Lower lobe of right lung (tissue), 2 donors: ENCODE measurements around the gene VSNL1. TPM values are rescaled to one million over a fixed set of nuclear protein-coding genes. Genes with fewer than 3 reads are reported as not detected.

Experiments
- ATAC-seq, 2 donors: fragments of 200-7000 bp; cut with Tn5 transposase; one replicate each; pipeline ENCODE4 v1.9.1; 2020 to 2022; ENCODE audit warnings: mild to moderate bottlenecking in 2 of 2, moderate library complexity in 2 of 2
- DNase-seq: peaks from one replicate; pipeline ENCODE4 v3.0.0-alpha.2; 2020
- H3K27ac ChIP-seq: fragments of 200-600 bp; one replicate; pipeline ENCODE4 v1.8.0; 2022
- H3K27me3 ChIP-seq: fragments of 200-600 bp; one replicate; pipeline ENCODE4 v1.8.0; 2022; ENCODE audit warnings: low read depth
- H3K36me3 ChIP-seq: fragments of 200-600 bp; one replicate; pipeline ENCODE4 v1.8.0; 2022; ENCODE audit warnings: mild to moderate bottlenecking
- H3K4me1 ChIP-seq: fragments of 200-600 bp; one replicate; pipeline ENCODE4 v1.8.0; 2022
- H3K4me3 ChIP-seq: fragments of 200-600 bp; one replicate; pipeline ENCODE4 v1.8.0; 2022; ENCODE audit warnings: mild to moderate bottlenecking
- H3K9me3 ChIP-seq: fragments of 200-600 bp; one replicate; pipeline ENCODE4 v1.8.0; 2022
- intact Hi-C: fragments of 100-400 bp; cut with DNase I; formaldehyde crosslinking; loops from one replicate; pipeline ENCODE4 v1.11.0; 2022
- total RNA-seq: library from RNA; stranded (reverse); fragmentation: NEBNext Ultra II Directional; extraction: Animal tissue kit (Norgen Biotek cat#: 25700); gene quantifications from one replicate; pipeline ENCODE4 v1.2.1, GENCODE V29; 2021
- TF ChIP-seq, protein P1 (sequence below): fragments of 200-600 bp; IDR thresholded peaks from one replicate; pipeline ENCODE4 v1.8.0; 2022; ENCODE audit warnings: antibody characterized with exemption, mild to moderate bottlenecking
- donor health status: DM: no; HTN: yes; CAD: no; lungs with severe emphysema.

VSNL1 gene
- total RNA-seq, 1 donor from 2014 or later = 1.6 TPM

DNA sequence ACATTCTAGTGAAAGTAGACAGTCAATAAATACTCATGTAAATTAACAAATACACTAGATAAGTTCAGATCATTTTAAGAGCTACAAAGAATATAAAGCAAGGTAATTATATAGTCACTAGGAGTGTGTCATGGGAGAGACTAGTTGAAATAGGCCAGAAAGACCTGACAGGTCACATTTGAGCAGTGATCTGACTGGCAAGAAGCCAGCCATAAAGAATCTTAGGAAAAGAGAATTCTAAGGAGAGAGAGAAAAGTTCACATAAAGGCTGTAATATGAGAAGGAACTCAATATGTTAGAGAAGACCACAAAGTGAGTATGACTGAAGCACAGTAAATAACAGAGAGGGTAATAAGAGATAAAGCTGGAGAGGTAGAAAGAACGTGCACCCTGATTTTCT is 31.2 kb downstream of the VSNL1 start:
- ATAC-seq (no peak), DNase-seq (no peak)
- Histone ChIP-seq H3K4me3 (no peak overlapping the region), H3K36me3 (no peaks in the 10 kb centered on the region), H3K27ac (no peak overlapping the region), H3K9me3 (no peaks in the 10 kb centered on the region), H3K4me1 (no peaks in the 10 kb centered on the region), H3K27me3 (no peaks in the 10 kb centered on the region)
- TF ChIP-seq, protein P1, sequence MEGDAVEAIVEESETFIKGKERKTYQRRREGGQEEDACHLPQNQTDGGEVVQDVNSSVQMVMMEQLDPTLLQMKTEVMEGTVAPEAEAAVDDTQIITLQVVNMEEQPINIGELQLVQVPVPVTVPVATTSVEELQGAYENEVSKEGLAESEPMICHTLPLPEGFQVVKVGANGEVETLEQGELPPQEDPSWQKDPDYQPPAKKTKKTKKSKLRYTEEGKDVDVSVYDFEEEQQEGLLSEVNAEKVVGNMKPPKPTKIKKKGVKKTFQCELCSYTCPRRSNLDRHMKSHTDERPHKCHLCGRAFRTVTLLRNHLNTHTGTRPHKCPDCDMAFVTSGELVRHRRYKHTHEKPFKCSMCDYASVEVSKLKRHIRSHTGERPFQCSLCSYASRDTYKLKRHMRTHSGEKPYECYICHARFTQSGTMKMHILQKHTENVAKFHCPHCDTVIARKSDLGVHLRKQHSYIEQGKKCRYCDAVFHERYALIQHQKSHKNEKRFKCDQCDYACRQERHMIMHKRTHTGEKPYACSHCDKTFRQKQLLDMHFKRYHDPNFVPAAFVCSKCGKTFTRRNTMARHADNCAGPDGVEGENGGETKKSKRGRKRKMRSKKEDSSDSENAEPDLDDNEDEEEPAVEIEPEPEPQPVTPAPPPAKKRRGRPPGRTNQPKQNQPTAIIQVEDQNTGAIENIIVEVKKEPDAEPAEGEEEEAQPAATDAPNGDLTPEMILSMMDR = no peak
- intact Hi-C loops = no loop called here

DNA sequence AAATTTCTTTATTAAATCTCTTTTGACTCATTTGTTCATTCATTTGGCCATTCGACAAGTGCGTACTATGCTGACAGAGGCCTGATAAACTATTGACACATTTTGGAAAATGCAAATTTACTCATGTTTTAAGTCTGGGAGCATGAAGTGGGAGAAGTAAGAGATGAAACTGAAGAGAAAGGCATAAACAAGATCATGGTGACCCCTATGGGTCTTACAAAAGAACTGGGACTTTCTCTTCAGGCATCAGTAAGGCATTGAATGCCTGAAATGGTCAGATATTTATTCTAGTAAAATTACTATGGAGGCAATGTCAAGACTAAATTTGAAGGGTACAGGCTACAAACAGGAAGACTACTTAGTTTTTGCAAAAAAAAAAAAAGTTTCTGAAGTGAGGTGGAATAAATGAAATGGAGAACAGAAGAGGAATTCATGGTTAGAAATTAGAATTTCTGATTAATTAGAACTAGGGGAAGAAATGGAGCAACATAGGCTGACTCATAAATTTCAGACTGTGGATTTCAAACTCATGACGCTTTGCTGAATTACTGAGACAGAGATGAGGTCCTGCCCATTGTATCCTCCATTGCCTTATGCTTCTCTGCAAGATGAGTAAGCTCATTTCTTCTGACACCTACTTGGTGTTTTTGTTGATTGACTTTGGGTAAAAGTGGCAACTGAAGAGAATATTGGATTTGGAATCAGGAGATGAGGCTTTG is 32.7 kb downstream of the VSNL1 start:
- H3K4me3 ChIP-seq = no peak overlapping the region
- intact Hi-C loops = no loop called here
- TF ChIP-seq, protein P1 = no peak
- H3K36me3 ChIP-seq = no peaks in the 10 kb centered on the region
- DNase-seq (no peak), ATAC-seq (no peak)
- H3K27ac ChIP-seq = no peak overlapping the region
- H3K9me3 ChIP-seq = no peaks in the 10 kb centered on the region
- no peaks in the 10 kb centered on the region for H3K4me1 ChIP-seq
- no peaks in the 10 kb centered on the region for H3K27me3 ChIP-seq

DNA sequence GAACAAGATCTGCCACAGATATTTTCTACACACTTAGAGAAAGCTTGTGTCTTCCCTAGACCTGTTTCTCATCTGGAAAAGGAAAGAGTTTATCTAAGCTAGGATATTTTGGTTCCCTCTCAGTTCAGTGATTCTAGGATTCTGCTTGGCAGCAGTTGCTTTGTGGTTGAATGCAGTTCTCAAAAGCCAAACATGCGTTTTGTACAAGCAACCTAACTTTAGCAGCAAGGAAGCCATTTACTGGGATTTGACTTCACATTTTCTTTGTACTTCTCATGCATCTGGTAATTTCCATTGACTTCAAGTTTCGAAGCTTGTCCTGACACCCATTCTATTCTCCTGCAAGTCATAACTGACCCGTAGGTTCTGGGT is 33.3 kb downstream of the VSNL1 start:
- no peaks in the 10 kb centered on the region for H3K36me3 ChIP-seq
- intact Hi-C loops = no loop called here
- H3K4me1 ChIP-seq = no peaks in the 10 kb centered on the region
- H3K27me3 ChIP-seq = no peaks in the 10 kb centered on the region
- no peak for ATAC-seq
- H3K9me3 ChIP-seq = no peaks in the 10 kb centered on the region
- no peak overlapping the region for H3K4me3 ChIP-seq
- no peak overlapping the region for H3K27ac ChIP-seq
- DNase-seq = no peak
- TF ChIP-seq, protein P1 = no peak

DNA sequence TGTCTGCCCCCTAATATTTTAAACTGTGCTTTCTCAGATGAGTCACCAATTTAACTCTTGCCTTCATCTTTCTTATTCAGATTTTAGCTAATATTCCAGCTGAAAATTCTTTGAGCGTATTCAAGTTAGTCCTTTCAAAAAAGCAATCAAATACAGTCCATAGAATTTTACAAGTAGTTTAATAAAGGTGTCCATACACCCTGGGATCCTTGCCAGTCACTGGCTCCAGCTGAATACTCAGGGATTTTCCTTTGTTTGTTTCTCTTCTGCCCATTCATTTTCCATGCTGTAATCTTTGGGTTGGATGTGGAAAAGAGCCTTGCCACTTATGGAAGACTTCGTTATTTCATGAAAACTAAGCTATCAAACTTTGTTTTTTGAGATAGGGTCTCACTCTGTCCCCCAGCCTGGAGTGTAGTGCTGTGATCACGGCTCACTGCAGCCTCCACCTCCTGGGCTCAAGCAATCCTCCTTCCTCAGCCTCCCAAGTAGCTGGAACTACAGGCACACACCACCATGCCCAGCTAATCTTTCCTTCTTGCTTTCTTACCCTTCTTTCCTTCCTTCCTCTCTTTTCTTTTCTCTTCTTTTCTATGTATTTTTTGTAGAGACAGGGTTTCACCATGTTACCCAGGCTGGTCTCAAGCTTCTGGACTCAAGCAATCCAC is 34.0 kb downstream of the VSNL1 start:
- intact Hi-C loops = no loop called here
- no peaks in the 10 kb centered on the region for H3K27me3 ChIP-seq
- no peaks in the 10 kb centered on the region for H3K9me3 ChIP-seq
- ATAC-seq (no peak), DNase-seq (no peak)
- TF ChIP-seq, protein P1 = no peak
- no peak overlapping the region for H3K27ac ChIP-seq
- H3K4me3 ChIP-seq = no peak overlapping the region
- no peaks in the 10 kb centered on the region for H3K36me3 ChIP-seq
- no peaks in the 10 kb centered on the region for H3K4me1 ChIP-seq

DNA sequence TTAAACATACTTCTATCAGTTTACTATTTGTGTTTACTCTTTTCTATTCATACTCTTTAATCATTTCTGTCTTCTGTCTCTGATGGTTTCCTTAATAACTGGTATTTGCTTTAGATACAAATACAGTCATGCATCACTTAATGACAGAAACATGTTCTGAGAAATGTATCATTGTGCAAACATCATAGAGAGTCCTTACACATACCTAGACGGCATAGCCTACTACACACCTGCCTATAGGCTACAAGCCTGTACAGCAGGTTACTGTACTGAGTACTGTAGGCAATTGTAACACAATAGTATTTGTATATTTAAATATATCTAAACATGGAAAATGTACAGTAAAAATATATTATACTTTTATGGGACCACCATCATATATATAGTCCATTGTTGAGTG is 36.3 kb downstream of the VSNL1 start:
- TF ChIP-seq, protein P1 = no peak
- no peaks in the 10 kb centered on the region for H3K36me3 ChIP-seq
- intact Hi-C loops = no loop called here
- DNase-seq (no peak), ATAC-seq (no peak)
- H3K4me3 ChIP-seq = no peak overlapping the region
- no peak overlapping the region for H3K27ac ChIP-seq
- H3K27me3 ChIP-seq = no peaks in the 10 kb centered on the region
- no peaks in the 10 kb centered on the region for H3K9me3 ChIP-seq
- H3K4me1 ChIP-seq = no peaks in the 10 kb centered on the region
